GM21723 (cell line): Measurements from ENCODE around the gene CNN2.

Experiments
- ATAC-seq: cut with Tn5 transposase; IDR thresholded peaks from one replicate; pipeline ENCODE4 v1.9.1; 2021; ENCODE audit warnings: mild to moderate bottlenecking, moderate library complexity; ENCODE audit not compliant: unreplicated experiment

Gene CNN2

GRCh38 chr19:1080360-1081161 lies 54.2 kb downstream of the CNN2 start:
- no peak for ATAC-seq

GRCh38 chr19:1081301-1082164 lies 55.1 kb downstream of the CNN2 start:
- ATAC-seq, result no peak

- no peak for ATAC-seq
These were observed 55.9 kb downstream of the CNN2 start for GRCh38 chr19:1082165-1082927.

GRCh38 chr19:1082928-1083816 lies 56.8 kb downstream of the CNN2 start:
- no peak for ATAC-seq

GRCh38 chr19:1084024-1084868 lies 57.8 kb downstream of the CNN2 start:
- no peak for ATAC-seq

GRCh38 chr19:1085053-1085658 lies 58.7 kb downstream of the CNN2 start:
- ATAC-seq, result no peak

- ATAC-seq, result no peak
These were observed 59.5 kb downstream of the CNN2 start for GRCh38 chr19:1085676-1086442.

- no peak for ATAC-seq
These were observed 60.2 kb downstream of the CNN2 start for GRCh38 chr19:1086613-1087012.

- no peak for ATAC-seq
These were observed 61.5 kb downstream of the CNN2 start for GRCh38 chr19:1087813-1088415.

- no peak for ATAC-seq
These were observed 62.1 kb downstream of the CNN2 start for GRCh38 chr19:1088416-1089010.
